H1 (cell line): ENCODE results near the gene VPS11. TPM values are rescaled to one million over a fixed set of nuclear protein-coding genes. Genes with fewer than 3 reads are reported as not detected.

Source experiments
- CTCF ChIA-PET: fragments of 300-600 bp; sonication (Branson Sonifier 250); formaldehyde crosslinking; loops from one replicate; lab custom pipeline; 2021; ENCODE audit not compliant: partially characterized antibody; lab: Charles Lee
- POLR2A ChIA-PET: fragments of 300-600 bp; sonication (Branson Sonifier 250); formaldehyde crosslinking; loops from one replicate; lab custom pipeline; 2021; ENCODE audit warnings: inconsistent platforms; ENCODE audit not compliant: partially characterized antibody; lab: Charles Lee
- DNase-seq, 2 experiments: peaks; one replicate each; pipeline versions ENCODE4 v3.0.0 to v3.0.0-alpha.2; 2010 to 2022; ENCODE audit warnings: low spot score in 2 of 2, low read depth in 1 of 2, mixed read lengths in 1 of 2
- FAIRE-seq: peaks from 2 replicates; lab custom pipeline; 2011; peaks lifted over from hg19 to GRCh38; lab: Jason Lieb, UNC
- H2AFZ ChIP-seq: 2 replicates; pipeline ENCODE4 v1.8.1; 2012; ENCODE audit warnings: low read length, inconsistent platforms
- H2AK5ac ChIP-seq: 2 replicates; pipeline ENCODE4 v1.6.1; 2013; ENCODE audit warnings: low read depth, low read length
- H2BK120ac ChIP-seq: replicated peaks from 2 replicates; pipeline ENCODE3; 2013; ENCODE audit warnings: low read depth, low read length, inconsistent platforms
- H2BK12ac ChIP-seq: 2 replicates; pipeline ENCODE4 v1.6.1; 2013; ENCODE audit warnings: low read depth, low read length
- H2BK15ac ChIP-seq: 2 replicates; pipeline ENCODE4 v1.6.1; 2013; ENCODE audit warnings: low read length
- H2BK20ac ChIP-seq: 2 replicates; pipeline ENCODE4 v1.6.1; 2013; ENCODE audit warnings: low read length
- H2BK5ac ChIP-seq: 2 replicates; pipeline ENCODE4 v1.6.1; 2013; ENCODE audit warnings: low read depth, low read length
- H3K14ac ChIP-seq: 2 replicates; pipeline ENCODE4 v1.6.1; 2013; ENCODE audit warnings: inconsistent platforms; ENCODE audit not compliant: insufficient read length
- H3K18ac ChIP-seq: 2 replicates; pipeline ENCODE4 v1.6.1; 2013; ENCODE audit warnings: low read length; ENCODE audit errors: extremely low read depth
- H3K23ac ChIP-seq: 2 replicates; pipeline ENCODE4 v1.6.1; 2013; ENCODE audit warnings: inconsistent platforms; ENCODE audit not compliant: insufficient read length
- H3K23me2 ChIP-seq: 2 replicates; pipeline ENCODE4 v1.6.1; 2013; ENCODE audit warnings: low read depth, low read length
- H3K27ac ChIP-seq: 2 replicates; pipeline ENCODE4 v1.6.1; 2011; ENCODE audit warnings: low read depth, low read length, inconsistent platforms
- H3K27me3 ChIP-seq, 4 experiments: replicated peaks in 1 of 4; 1 replicate in 1 of 4; 2 replicates in 3 of 4; pipeline versions ENCODE4 v1.6.1 to v1.8.1; 2011 to 2013; ENCODE audit warnings: low read length in 3 of 4, mild to moderate bottlenecking in 3 of 4, inconsistent platforms in 2 of 4, mixed read lengths in 2 of 4, moderate library complexity in 1 of 4; ENCODE audit not compliant: control insufficient read depth in 3 of 4, insufficient read depth in 3 of 4; ENCODE audit errors: extremely low read depth in 1 of 4
- H3K36me3 ChIP-seq, 4 experiments: 2 replicates each; pipeline versions ENCODE4 v1.6.1 to v1.8.1; 2011 to 2013; ENCODE audit warnings: mild to moderate bottlenecking in 4 of 4, low read length in 3 of 4, moderate library complexity in 2 of 4, control low read depth in 1 of 4, inconsistent platforms in 1 of 4; ENCODE audit not compliant: insufficient read depth in 4 of 4, control insufficient read depth in 2 of 4
- H3K4ac ChIP-seq: replicated peaks from 2 replicates; pipeline ENCODE3; 2013; ENCODE audit warnings: low read length, low read depth, mixed read lengths, inconsistent platforms; ENCODE audit not compliant: insufficient read length
- H3K4me1 ChIP-seq, 4 experiments: replicated peaks in 1 of 4; 1 replicate in 1 of 4; 2 replicates in 3 of 4; pipeline versions ENCODE4 v1.6.1 to v1.8.1; 2011 to 2013; ENCODE audit warnings: low read length in 3 of 4, inconsistent platforms in 2 of 4, mixed read lengths in 1 of 4; ENCODE audit not compliant: insufficient read depth in 4 of 4, control insufficient read depth in 3 of 4
- H3K4me2 ChIP-seq, 2 experiments: 2 replicates each; pipeline versions ENCODE4 v1.6.1 to v1.8.1; 2011 to 2013; ENCODE audit warnings: low read depth in 2 of 2, low read length in 2 of 2, control low read depth in 1 of 2, inconsistent platforms in 1 of 2, mild to moderate bottlenecking in 1 of 2; ENCODE audit not compliant: insufficient read depth in 1 of 2
- H3K4me3 ChIP-seq, 4 experiments: fragments of 200-600, 300-600 bp in 1 of 4; sonication (generic), shearing (Covaris generic), sonication (Bioruptor Twin) in 1 of 4; 2 replicates each; pipeline versions ENCODE4 v1.5.1 to v1.8.1; 2011 to 2016; ENCODE audit warnings: low read length in 4 of 4, low read depth in 3 of 4, control low read depth in 2 of 4, inconsistent platforms in 2 of 4, mild to moderate bottlenecking in 2 of 4, mixed read lengths in 1 of 4, moderate library complexity in 1 of 4; ENCODE audit not compliant: insufficient read depth in 2 of 4; ENCODE audit errors: extremely low read depth in 1 of 4
- H3K56ac ChIP-seq: replicated peaks from 2 replicates; pipeline ENCODE3; 2013; ENCODE audit warnings: low read depth, mild to moderate bottlenecking, mixed read lengths, low read length, inconsistent platforms; ENCODE audit not compliant: insufficient read length
- H3K79me1 ChIP-seq: 2 replicates; pipeline ENCODE4 v1.6.1; 2013; ENCODE audit warnings: low read depth, low read length, control low read depth
- H3K79me2 ChIP-seq, 2 experiments: 2 replicates each; pipeline versions ENCODE4 v1.6.1 to v1.8.1; 2012 to 2013; ENCODE audit warnings: low read length in 2 of 2, mild to moderate bottlenecking in 2 of 2, inconsistent platforms in 1 of 2; ENCODE audit not compliant: insufficient read depth in 2 of 2, control insufficient read depth in 1 of 2
- H3K9ac ChIP-seq, 4 experiments: replicated peaks in 1 of 4; 1 replicate in 1 of 4; 2 replicates in 3 of 4; pipeline versions ENCODE4 v1.6.1 to v1.8.1; 2011 to 2013; ENCODE audit warnings: low read depth in 3 of 4, low read length in 3 of 4, control low read depth in 2 of 4, mild to moderate bottlenecking in 2 of 4, moderate library complexity in 2 of 4, inconsistent platforms in 1 of 4; ENCODE audit errors: extremely low read depth in 1 of 4
- H3K9me3 ChIP-seq, 2 experiments: 2 replicates each; pipeline versions ENCODE4 v1.6.1 to v1.8.1; 2012 to 2013; ENCODE audit warnings: mild to moderate bottlenecking in 2 of 2, moderate library complexity in 2 of 2, control low read depth in 1 of 2, inconsistent platforms in 1 of 2, low read depth in 1 of 2, low read length in 1 of 2, mixed read lengths in 1 of 2; ENCODE audit not compliant: insufficient read depth in 2 of 2
- H4K20me1 ChIP-seq, 2 experiments: replicated peaks in 1 of 2; 2 replicates each; pipeline versions ENCODE3 to v1.8.1; 2011 to 2013; ENCODE audit warnings: inconsistent platforms in 2 of 2, low read length in 2 of 2, mild to moderate bottlenecking in 1 of 2; ENCODE audit not compliant: insufficient read depth in 2 of 2, control insufficient read depth in 1 of 2
- H4K5ac ChIP-seq: 2 replicates; pipeline ENCODE4 v1.6.1; 2013; ENCODE audit warnings: low read length, low read depth, mixed read lengths, inconsistent platforms; ENCODE audit not compliant: insufficient read length
- H4K8ac ChIP-seq: 2 replicates; pipeline ENCODE4 v1.8.0; 2013; ENCODE audit warnings: mild to moderate bottlenecking, moderate library complexity, low read length, inconsistent platforms; ENCODE audit not compliant: insufficient read depth; ENCODE audit errors: extremely low read depth
- H4K91ac ChIP-seq: replicated peaks from 2 replicates; pipeline ENCODE3; 2013; ENCODE audit warnings: low read length, mixed read lengths, inconsistent platforms; ENCODE audit not compliant: insufficient read length
- CBX5 ChIP-seq: fragments of 300-800, 300-1000 bp; sonication (generic); IDR thresholded peaks from 2 replicates; pipeline ENCODE4 v1.7.1; 2016; ENCODE audit warnings: antibody characterized with exemption, low read length, low read depth
- CHD2 ChIP-seq: IDR thresholded peaks from 2 replicates; pipeline ENCODE4 v1.6.1; 2012; ENCODE audit warnings: low read length, improper control_type of control experiment
- KDM1A ChIP-seq: fragments of 200-600, 300-600 bp; sonication (generic); IDR thresholded peaks from 2 replicates; pipeline ENCODE4 v1.7.1; 2016; ENCODE audit warnings: mild to moderate bottlenecking, low read length, borderline replicate concordance
- NANOG ChIP-seq: IDR thresholded peaks from 2 replicates; pipeline ENCODE4 v1.6.1; 2011; ENCODE audit warnings: low read length, low read depth, mild to moderate bottlenecking, inconsistent platforms; ENCODE audit not compliant: insufficient read depth, poor library complexity, severe bottlenecking
- POLR2A ChIP-seq, 2 experiments: IDR thresholded peaks; 1 replicate in 1 of 2; 2 replicates in 1 of 2; pipeline ENCODE4 v1.6.1; 2011; ENCODE audit warnings: low read depth in 2 of 2, low read length in 2 of 2, mild to moderate bottlenecking in 2 of 2; ENCODE audit errors: control extremely low read depth in 1 of 2
- RBBP5 ChIP-seq: IDR thresholded peaks from 2 replicates; pipeline ENCODE4 v1.7.1; 2012; ENCODE audit warnings: low read depth, mild to moderate bottlenecking, inconsistent platforms, low read length, moderate library complexity, borderline replicate concordance
- RNF2 ChIP-seq: fragments of 200-900, 300-1000 bp; sonication (generic); IDR thresholded peaks from 2 replicates; pipeline ENCODE4 v1.7.1; 2016; ENCODE audit warnings: borderline replicate concordance, low read depth, mild to moderate bottlenecking, antibody characterized with exemption, low read length; ENCODE audit not compliant: poor library complexity, severe bottlenecking; ENCODE audit errors: missing control alignments
- SIRT6 ChIP-seq: IDR thresholded peaks from one replicate; pipeline ENCODE4 v1.7.1; 2012; ENCODE audit warnings: low read length, inconsistent platforms
- SP1 ChIP-seq: IDR thresholded peaks from 2 replicates; pipeline ENCODE4 v1.6.1; 2011; ENCODE audit warnings: low read depth, low read length
- TAF1 ChIP-seq: IDR thresholded peaks from 2 replicates; pipeline ENCODE4 v1.6.1; 2011; ENCODE audit warnings: mild to moderate bottlenecking, low read depth, low read length
- TAF7 ChIP-seq: optimal IDR thresholded peaks from 2 replicates; pipeline ENCODE3; 2011; ENCODE audit warnings: low read depth, mild to moderate bottlenecking, inconsistent platforms, low read length, moderate library complexity, borderline replicate concordance
- TEAD4 ChIP-seq: IDR thresholded peaks from 2 replicates; pipeline ENCODE4 v1.6.1; 2012; ENCODE audit warnings: low read depth, low read length, inconsistent platforms, mixed read lengths
- ZNF274 ChIP-seq: IDR thresholded peaks from 2 replicates; pipeline ENCODE4 v1.7.0; 2012; ENCODE audit warnings: low read length, borderline replicate concordance; ENCODE audit errors: extremely low read depth
- WGBS, 2 experiments: shearing (Covaris generic) in 1 of 2; methylation state at CpG; one replicate each; pipeline versions ENCODE4 v1.1.6 to v1.1.7; 2013 to 2015; ENCODE audit warnings: low lambda C conversion rate in 2 of 2, mixed read lengths in 2 of 2, inconsistent platforms in 1 of 2, low coverage in 1 of 2, missing lambda C conversion rate in 1 of 2; ENCODE audit not compliant: insufficient replicate concordance in 2 of 2, insufficient coverage in 1 of 2, insufficient read length in 1 of 2; ENCODE audit errors: extremely low coverage in 1 of 2, missing lambda C conversion rate in 1 of 2; 5-methylcytosine and 5-hydroxymethylcytosine counted together
- polyA plus RNA-seq, 7 experiments: library from polyadenylated mRNA; depleted of rRNA in 3 of 7; stranded (reverse) in 5 of 7; unstranded in 2 of 7; fragments of >200 nt in 5 of 7; fragments of 200-250 nt in 2 of 7; gene quantifications; 1 replicate in 5 of 7; 2 replicates in 1 of 7; 4 replicates in 1 of 7; pipeline versions ENCODE4 v1.2.1 to v1.2.3, GENCODE V29; 2011 to 2013; ENCODE audit warnings: missing spikeins in 2 of 7, mixed read lengths in 2 of 7
- total RNA-seq: library from RNA; stranded (reverse); fragmentation: NEBNext Ultra II Directional; extraction: Animal tissue kit (Norgen Biotek cat#: 25700); gene quantifications from 2 replicates; pipeline ENCODE4 v1.2.1, GENCODE V29; 2021
- TF ChIP-seq, protein P1 (sequence below): IDR thresholded peaks from 2 replicates; pipeline ENCODE4 v1.6.1; 2012; ENCODE audit warnings: inconsistent platforms

VPS11 gene
- total and polyA plus RNA-seq, 2 of the 8 experiments (the other 6 are each of a cell fraction or from before 2014, with no cell fraction given), result 13.1 to 15.5 TPM

DNA sequence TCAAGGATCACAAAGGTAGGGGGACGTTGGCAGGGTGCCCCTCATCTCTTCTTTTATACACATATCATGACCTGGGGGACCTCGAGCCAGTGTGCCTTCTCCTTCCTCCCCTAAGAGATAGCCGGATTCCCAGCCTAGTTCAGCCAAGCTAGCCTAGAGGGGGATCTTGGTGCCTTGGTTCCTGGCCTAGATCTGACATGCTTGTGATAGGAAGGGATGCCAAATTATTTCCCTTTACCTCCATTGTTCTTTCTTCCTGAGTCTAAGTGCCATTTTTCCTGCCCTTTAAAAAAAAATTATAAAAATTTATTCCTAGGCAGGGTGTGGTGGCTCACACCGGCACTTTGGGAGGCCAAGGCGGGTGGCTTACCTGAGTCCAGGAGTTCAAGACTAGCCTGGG lies 46.7 kb downstream of the VPS11 start:
- H2BK12ac ChIP-seq, result no peak overlapping the region
- no peak overlapping the region for H2BK5ac ChIP-seq
- no peak overlapping the region for H3K23ac ChIP-seq
- TF ChIP-seq KDM1A (no peak), TAF7 (no peak), POLR2A (IDR thresholded peaks at IDR 0.05; ENCODE audit: control extremely low read depth in 1 of 2, low read depth in 2 of 2, low read length in 2 of 2) (no peak), ZNF274 (no peak), SP1 (no peak), RNF2 (no peak), RBBP5 (no peak), TAF1 (no peak), SIRT6 (no peak), TEAD4 (no peak), CBX5 (no peak), NANOG (no peak), CHD2 (no peak)
- TF ChIP-seq, protein P1, sequence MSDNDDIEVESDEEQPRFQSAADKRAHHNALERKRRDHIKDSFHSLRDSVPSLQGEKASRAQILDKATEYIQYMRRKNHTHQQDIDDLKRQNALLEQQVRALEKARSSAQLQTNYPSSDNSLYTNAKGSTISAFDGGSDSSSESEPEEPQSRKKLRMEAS, result no peak
- CTCF ChIA-PET, result interaction anchor here (0.7 to 1.2 kb wide), 3 partner anchors 15 to 135 kb away, joined by 3 read pairs; no protein-coding TSS in a partner anchor
- no peak overlapping the region for H3K27ac ChIP-seq
- no peak overlapping the region for H2BK15ac ChIP-seq
- 93% methylated on average over 5 of the region's 5 CpGs; no CpG with 5 or more reads in 1 of the 2 experiments for WGBS, 2 experiments
- no peaks in the 10 kb centered on the region for H3K23me2 ChIP-seq
- no peak overlapping the region for H4K8ac ChIP-seq
- no peak overlapping the region for H3K4me2 ChIP-seq
- no peak overlapping the region for H3K56ac ChIP-seq
- no peaks in the 10 kb centered on the region; the same call in 1 of the 2 replicates for H3K79me1 ChIP-seq
- POLR2A ChIA-PET, result interaction anchor here (2.1 to 10.6 kb wide), 2 partner anchors 19 to 20 kb away, joined by 14 to 139 read pairs; a partner anchor contains a TSS
- no peaks in the 10 kb centered on the region for H4K20me1 ChIP-seq
- H3K14ac ChIP-seq, result no peak overlapping the region
- no peaks in the 10 kb centered on the region; a peak in 1 of 8 replicates for H3K36me3 ChIP-seq
- H3K9me3 ChIP-seq, result no peaks in the 10 kb centered on the region
- no peak for FAIRE-seq
- H2AFZ ChIP-seq, result no peak overlapping the region
- no peak overlapping the region for H3K18ac ChIP-seq
- no peak overlapping the region for H2BK120ac ChIP-seq
- no peak overlapping the region for H4K91ac ChIP-seq
- H2BK20ac ChIP-seq, result no peak overlapping the region
- no peak overlapping the region for H3K9ac ChIP-seq
- H3K4ac ChIP-seq, result no peak overlapping the region
- no peak for DNase-seq
- no peaks in the 10 kb centered on the region for H3K27me3 ChIP-seq
- no peak overlapping the region for H4K5ac ChIP-seq
- no peak overlapping the region for H2AK5ac ChIP-seq
- H3K4me3 ChIP-seq, result no peak overlapping the region
- no peaks in the 10 kb centered on the region for H3K79me2 ChIP-seq
- peaks cover 0 to 4% (median 0%) of the 10 kb centered on the region in 4 experiments; a peak in 1 of 7 replicates for H3K4me1 ChIP-seq
